ENCODE results near the gene PRPF39.

GRCh38 chr14:45044638-45045037, 39.3 kb upstream of the PRPF39 start:
- TF ChIP-seq CTCF (conservative IDR thresholded peaks at IDR 0.05; ENCODE audit: low read length) (no peak), EZH2phosphoT487 (IDR thresholded peaks at IDR 0.05; ENCODE audit: borderline replicate concordance) (no peak)

Data from Loucy (cell line).